H1 (cell line): ENCODE data around the gene SMURF2.

Experiments
- BRCA1 ChIP-seq: IDR thresholded peaks from 2 replicates; pipeline ENCODE4 v1.6.1; 2012; ENCODE audit warnings: low read depth, low read length, improper control_type of control experiment
- CBX5 ChIP-seq: fragments of 300-800, 300-1000 bp; sonication (generic); IDR thresholded peaks from 2 replicates; pipeline ENCODE4 v1.7.1; 2016; ENCODE audit warnings: antibody characterized with exemption, low read length, low read depth
- CEBPB ChIP-seq: IDR thresholded peaks from 2 replicates; pipeline ENCODE4 v1.6.1; 2012; ENCODE audit warnings: low read depth, low read length
- CTCF ChIP-seq, 3 experiments: IDR thresholded peaks; 1 replicate in 2 of 3; 2 replicates in 1 of 3; pipeline versions ENCODE4 v1.5.1 to v1.6.1; 2011; ENCODE audit warnings: low read length in 3 of 3, mild to moderate bottlenecking in 3 of 3, inconsistent platforms in 2 of 3, low read depth in 1 of 3, moderate library complexity in 1 of 3; ENCODE audit not compliant: insufficient read depth in 1 of 3; ENCODE audit errors: control extremely low read depth in 1 of 3
- E2F6 ChIP-seq: IDR thresholded peaks from 2 replicates; pipeline ENCODE4 v1.6.1; 2012; ENCODE audit warnings: inconsistent platforms
- EZH2 ChIP-seq: fragments of 200-600 bp; sonication (generic); IDR thresholded peaks from 2 replicates; pipeline ENCODE4 v1.7.1; 2012; ENCODE audit warnings: low read depth, mild to moderate bottlenecking, moderate library complexity, low read length, inconsistent platforms; ENCODE audit not compliant: severe bottlenecking
- MAFK ChIP-seq: IDR thresholded peaks from 2 replicates; pipeline ENCODE4 v1.6.1; 2012; ENCODE audit warnings: low read depth, mild to moderate bottlenecking, improper control_type of control experiment, low read length
- NRF1 ChIP-seq: IDR thresholded peaks from 2 replicates; pipeline ENCODE4 v1.6.1; 2011; ENCODE audit warnings: mild to moderate bottlenecking, low read depth, low read length, improper control_type of control experiment
- POU5F1 ChIP-seq: IDR thresholded peaks from 2 replicates; pipeline ENCODE4 v1.6.1; 2011; ENCODE audit warnings: low read depth, mild to moderate bottlenecking, low read length, moderate library complexity
- RFX5 ChIP-seq: IDR thresholded peaks from 2 replicates; pipeline ENCODE4 v1.6.1; 2011; ENCODE audit warnings: low read depth, low read length, improper control_type of control experiment, borderline replicate concordance
- SIX5 ChIP-seq: IDR thresholded peaks from 2 replicates; pipeline ENCODE4 v1.6.1; 2011; ENCODE audit warnings: mild to moderate bottlenecking, low read depth, low read length
- SRF ChIP-seq: IDR thresholded peaks from 2 replicates; pipeline ENCODE4 v1.6.1; 2011; ENCODE audit warnings: mild to moderate bottlenecking, low read depth, low read length, moderate library complexity
- TF ChIP-seq, protein P1 (sequence below): IDR thresholded peaks from 2 replicates; pipeline ENCODE4 v1.6.1; 2011; ENCODE audit warnings: low read depth, mild to moderate bottlenecking, low read length; ENCODE audit not compliant: insufficient read depth

DNA sequence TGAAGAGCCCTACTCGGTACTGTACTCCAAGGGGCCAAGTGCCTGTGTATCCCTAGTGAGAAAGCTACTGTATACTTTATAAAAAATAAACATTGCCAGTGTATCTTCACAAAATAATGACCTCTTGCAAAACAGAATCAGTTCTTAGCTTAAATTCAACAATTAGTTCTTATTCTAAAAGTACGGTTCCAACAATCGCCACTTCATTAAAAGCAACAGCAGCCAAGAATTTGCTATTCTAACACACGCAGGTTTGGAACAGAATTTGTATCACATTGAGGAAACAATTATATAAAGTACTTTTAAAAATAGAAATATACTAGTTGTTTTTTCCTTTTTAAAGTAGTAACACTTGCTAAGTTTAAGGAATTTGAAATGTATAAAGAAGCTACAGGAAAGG lies 106.8 kb downstream of the SMURF2 start:
- no peak for TF ChIP-seq POU5F1
- TF ChIP-seq, protein P1, sequence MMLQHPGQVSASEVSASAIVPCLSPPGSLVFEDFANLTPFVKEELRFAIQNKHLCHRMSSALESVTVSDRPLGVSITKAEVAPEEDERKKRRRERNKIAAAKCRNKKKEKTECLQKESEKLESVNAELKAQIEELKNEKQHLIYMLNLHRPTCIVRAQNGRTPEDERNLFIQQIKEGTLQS, result no peak
- no peak for TF ChIP-seq RFX5
- no peak for TF ChIP-seq E2F6
- no peak for TF ChIP-seq EZH2
- no peak for TF ChIP-seq BRCA1
- TF ChIP-seq SRF, result no peak
- TF ChIP-seq CBX5, result no peak
- no peak for TF ChIP-seq NRF1
- no peak for TF ChIP-seq SIX5
- TF ChIP-seq MAFK, result no peak
- TF ChIP-seq CEBPB, result no peak
- TF ChIP-seq CTCF (IDR thresholded peaks at IDR 0.05; ENCODE audit: control extremely low read depth in 1 of 3, insufficient read depth in 1 of 3, low read depth in 1 of 3, low read length in 3 of 3), result no peak
